RPMI7951 (cell line): ENCODE results near the gene PDGFC. TPM values are rescaled to one million over a fixed set of nuclear protein-coding genes. Genes with fewer than 3 reads are reported as not detected.

Source experiments
- DNase-seq: peaks from one replicate; pipeline ENCODE4 v3.0.0-alpha.2; 2012; ENCODE audit warnings: low read depth
- total RNA-seq: library from RNA; depleted of rRNA; stranded (reverse); fragments of >200 nt; shearing (Covaris generic); gene quantifications from 2 replicates; pipeline ENCODE4 v1.2.3, GENCODE V29; 2014

The PDGFC gene
- total RNA-seq, 1 experiment from 2014 or later = 58.9 TPM

DNA sequence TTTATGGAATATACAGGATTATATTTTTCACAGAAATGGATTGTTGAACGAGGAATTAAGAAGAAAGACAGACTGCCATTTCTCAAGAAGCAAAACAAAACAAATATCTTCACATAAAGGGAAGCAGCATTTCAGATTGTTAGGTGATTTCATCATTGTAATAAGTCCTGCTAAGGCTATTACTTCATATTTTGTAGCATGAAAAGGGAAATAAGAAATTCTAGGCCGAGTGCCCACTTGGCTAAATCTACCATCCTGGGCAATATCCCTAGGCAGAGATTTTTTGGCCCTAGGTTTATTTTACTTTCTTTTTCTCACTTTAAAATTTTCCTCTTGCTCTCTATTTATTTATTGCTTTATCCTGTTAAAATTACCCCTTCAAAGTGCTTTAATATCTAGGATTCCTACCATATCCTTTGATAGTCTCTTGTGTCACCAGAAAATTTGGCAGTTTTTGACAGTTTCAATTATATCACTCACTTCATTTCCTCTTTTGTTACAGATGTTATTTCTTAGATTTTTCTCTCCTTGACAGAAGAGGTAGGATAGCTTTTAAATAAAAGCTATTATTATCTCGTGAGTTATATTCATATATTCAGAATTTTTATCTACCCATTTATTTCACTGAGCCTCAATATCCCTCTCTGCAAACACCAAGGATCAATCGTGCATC is 142.3 kb downstream of the PDGFC start:
- DNase-seq = peak; percentile 36

DNA sequence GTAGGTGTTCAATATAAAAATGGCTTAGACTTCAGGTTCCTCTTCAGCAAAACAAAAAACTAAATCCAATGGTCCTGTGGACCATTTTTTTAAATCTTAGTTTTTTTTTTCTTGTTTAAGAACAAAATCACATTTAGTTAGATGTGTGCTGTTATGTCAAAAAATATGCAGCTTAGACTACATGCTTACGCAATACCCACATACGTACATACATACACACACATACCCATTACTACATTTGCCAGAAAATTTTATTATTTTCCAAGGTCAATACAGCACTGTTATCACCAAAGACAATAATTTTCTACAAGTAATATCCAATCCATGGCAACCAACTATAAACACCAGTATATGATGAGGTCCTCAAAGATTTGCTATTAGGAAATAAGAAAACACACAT is 144.1 kb downstream of the PDGFC start:
- DNase-seq = no peak

- no peak for DNase-seq
Measured at GRCh38 chr4:156825074-156825473, 146.5 kb downstream of the PDGFC start.

DNA sequence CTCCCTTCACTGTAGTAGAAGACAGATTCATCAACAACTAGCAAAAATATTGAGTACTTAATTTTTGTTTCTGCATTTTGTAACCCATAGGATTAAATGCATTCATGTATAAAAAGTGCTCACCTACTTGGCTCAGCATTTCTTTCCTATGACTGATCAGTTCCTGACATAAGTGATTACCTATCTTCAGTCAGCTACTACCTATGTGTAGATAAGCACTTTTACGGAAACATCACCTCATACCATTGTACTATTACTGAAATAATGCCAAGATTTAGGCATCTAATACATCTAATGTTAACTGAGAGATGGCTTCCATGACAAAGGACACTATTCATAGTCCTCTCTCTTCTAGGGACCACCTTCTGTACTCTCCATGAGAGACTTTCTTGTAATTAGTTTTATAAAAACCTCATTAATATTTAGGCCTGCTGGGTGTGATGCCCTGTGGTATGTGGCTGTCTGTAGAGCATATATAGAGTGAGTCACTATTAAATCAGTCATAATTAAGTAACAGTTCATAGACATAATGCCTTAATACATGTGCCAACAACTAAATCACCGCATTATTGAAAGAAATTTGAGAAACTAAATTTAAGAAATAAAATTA is 147.0 kb downstream of the PDGFC start:
- no peak for DNase-seq

DNA sequence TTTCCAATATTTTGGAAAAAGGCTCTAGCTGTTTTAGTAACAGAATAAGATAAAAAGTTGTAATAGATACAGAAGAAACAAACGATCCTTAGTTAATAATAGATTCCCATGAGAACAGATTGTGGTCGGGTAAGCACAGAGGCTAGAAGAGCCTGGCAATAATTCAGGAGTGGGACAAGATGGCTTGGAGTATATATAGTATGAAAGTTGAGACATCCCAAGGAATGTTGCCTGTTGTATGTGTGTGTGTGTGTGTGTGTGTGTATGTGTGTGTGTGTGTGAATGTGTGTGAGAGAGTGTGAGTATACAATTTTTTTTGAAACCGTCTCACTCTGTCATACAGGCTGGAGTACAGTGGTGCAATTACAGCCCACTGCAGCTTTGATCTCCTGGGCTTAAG is 150.7 kb downstream of the PDGFC start:
- DNase-seq = no peak

DNA sequence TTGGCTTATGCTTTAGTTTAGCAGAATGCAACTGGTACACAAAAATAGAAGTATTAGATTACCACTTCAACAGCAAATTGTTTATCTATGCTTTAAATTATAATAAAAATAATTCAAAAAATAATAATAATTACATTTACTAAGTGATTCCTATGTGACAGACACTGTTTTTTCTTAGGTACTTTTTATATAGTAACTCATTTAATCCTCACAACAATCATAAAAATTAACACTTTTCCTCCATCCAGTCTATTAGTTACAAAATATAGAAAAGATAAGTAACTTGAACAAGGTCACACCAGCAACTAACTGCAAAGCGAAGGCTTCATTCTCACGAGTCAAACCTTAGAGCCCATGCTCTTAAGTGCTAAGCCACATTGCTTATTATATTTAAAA is 155.2 kb downstream of the PDGFC start:
- no peak for DNase-seq

DNA sequence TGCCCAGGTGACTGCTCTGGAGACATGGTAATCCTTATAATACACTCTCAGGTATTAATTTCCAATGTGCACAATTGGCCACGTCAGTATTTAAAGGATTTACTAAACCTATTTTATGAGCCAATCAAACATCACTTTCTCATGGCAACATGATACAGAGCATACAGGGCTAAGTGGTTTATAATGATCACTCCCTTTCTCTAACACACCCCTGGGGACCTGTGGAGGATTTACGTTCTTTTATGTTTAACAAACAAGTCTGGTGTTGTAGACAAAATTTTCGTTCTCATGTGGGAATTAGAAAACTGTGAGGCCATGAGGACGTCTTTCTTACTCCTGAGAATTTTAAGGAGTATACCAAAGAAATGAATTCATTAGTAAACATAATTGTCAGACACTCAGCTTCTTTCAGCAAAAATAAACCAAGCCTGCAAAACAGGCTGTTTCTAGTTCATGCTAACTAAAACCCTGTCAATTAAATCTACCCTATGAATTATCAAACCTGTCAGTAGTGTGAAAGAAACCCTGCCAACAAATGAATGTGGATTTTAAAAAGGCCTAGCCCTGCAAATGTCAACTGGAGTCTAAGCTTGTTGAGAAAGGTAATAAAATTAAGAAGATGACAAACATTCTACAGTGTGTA is 155.8 kb downstream of the PDGFC start:
- DNase-seq = no peak

DNA sequence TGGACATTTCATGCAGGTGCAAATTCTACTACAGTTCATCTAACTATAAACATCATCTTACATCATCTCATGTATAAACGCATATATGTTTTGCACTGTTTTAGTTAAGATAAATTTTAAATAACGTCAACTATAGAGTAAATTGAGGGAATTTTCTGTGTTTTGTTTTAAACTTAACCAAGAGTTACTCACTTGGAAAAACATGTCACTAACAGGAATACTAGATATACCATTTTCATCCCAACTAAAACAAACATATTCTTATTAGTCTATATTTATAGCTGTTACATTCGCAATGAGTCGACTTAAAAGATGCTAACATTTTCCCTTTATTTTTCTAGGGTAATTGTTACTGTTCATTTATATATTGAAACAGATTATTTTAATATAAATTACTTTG is 159.6 kb downstream of the PDGFC start:
- DNase-seq = no peak

DNA sequence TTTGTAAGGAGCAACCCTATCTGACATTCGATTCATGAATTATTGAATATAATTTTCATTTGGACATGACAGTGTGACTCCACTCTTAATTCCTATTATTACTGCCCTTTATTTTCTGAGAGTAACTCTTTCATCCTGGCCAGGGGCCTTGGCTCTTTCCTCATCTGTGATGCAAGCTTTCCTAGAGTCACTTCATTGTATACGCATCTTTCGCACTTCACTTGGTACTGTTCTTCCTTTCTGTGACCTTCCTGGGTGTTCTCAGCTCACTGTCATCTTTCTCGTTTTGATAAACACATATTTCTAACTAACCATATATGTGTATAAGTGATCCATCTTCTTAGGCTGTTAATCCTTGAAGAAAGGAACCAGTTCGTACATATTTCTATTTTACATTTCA is 160.3 kb downstream of the PDGFC start:
- DNase-seq = no peak

DNA sequence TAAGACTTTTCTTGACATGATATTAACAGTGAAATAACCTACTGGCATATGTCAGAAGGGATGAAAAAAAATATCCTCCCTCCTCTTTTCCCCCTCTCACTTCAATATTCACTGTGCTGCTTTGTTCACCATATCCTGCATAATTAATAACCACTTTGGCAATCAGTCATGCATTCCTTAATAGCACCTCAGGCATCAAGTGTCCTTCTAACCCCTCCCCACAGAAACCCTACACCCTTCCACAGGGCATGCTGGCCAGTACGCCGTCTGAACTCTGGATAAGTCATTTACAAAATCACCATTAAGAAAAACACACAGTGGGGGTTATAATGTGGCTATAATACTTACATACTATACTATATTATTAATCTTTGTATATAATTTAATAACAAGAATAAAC is 165.9 kb downstream of the PDGFC start:
- peak; percentile 47 for DNase-seq

- DNase-seq = no peak
Measured at GRCh38 chr4:156803056-156803455, 168.5 kb downstream of the PDGFC start.

DNA sequence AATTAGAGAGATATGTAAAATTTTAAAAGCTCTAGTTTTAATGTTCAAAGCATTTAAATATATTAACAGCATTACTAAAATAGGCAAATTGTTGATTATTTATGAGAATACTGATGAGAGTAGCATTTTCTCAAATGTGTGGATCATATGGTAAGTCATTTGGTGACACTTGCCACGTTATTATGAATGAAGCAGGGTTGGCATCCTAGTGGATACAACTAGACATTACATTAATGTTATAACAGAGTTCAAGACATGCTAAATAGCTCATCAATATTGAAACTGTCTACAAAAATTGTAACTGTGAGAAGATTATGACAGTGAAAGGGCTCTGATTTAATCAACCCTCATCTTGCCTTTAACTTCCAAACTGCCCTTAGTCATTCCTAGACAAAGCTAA is 171.1 kb downstream of the PDGFC start:
- DNase-seq = no peak

- peak; percentile 57 for DNase-seq
Measured at GRCh38 chr4:156799121-156799589, 172.4 kb downstream of the PDGFC start.

DNA sequence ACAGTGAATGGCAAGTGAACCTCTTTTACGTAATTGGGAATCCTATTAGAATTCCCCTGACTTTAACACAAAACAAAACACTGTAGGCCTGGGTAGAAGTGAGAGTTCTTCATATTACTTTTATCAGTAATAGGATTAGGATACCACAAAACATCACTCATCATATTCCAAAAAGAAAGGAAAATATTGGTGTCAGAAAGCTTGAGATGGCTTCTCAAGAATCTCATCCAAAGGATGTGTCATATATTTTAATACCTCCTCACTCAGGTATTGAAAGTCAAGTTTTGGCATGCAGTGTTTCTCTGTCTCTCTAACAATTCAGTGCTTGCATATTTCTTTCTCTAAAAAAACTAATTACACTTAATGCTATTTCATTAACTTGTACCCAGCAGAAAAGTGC is 173.2 kb downstream of the PDGFC start:
- DNase-seq = no peak

- no peak for DNase-seq
Measured at GRCh38 chr4:156797206-156797605, 174.4 kb downstream of the PDGFC start.

- DNase-seq = no peak
Measured at GRCh38 chr4:156795727-156796126, 175.9 kb downstream of the PDGFC start.

DNA sequence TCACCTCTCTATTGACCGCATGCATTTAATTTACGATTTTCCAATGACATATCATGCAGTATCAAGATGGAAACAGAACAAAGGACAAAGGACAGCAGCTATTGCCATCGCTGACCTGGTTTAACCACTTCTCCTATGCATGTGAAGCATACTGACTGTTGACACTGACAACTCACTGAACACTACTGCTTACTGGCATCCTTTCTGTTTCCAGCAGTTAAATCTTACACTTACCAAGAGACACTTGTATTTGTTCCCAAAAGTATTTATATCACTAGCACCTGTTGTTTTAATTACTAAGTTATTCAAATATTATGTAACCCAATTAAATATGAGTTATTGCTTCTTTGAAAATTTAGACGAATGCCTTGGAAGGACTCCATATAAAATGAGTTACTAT is 176.7 kb downstream of the PDGFC start:
- DNase-seq = no peak

DNA sequence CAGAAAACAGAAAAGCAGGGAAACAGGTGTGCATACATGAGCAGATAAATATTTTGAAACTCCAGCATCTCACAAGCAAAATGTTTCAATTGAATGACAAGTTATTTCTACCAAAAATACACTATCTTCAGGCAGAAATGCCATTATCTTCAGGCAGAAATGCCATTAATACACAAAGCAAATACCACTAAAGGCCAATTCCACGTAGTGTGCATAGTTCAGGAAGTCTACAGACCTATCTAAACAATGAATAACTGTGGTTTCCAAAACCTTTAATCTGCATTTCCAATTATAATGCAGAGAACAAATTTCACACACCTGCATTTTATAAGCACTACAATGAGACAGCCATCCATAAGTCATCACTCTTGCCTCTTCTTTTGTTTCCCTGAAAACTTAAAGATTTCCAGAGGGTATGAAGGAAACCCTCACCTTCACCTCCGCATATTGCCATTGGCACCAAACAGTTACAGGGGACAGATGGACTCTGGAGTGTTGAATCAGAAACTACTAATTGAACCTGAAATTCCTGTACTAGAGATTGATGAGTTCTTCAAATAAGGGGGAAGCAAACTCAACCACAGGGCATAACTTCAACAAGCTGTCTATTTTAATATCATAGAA is 179.0 kb downstream of the PDGFC start:
- DNase-seq = peak; percentile 15

DNA sequence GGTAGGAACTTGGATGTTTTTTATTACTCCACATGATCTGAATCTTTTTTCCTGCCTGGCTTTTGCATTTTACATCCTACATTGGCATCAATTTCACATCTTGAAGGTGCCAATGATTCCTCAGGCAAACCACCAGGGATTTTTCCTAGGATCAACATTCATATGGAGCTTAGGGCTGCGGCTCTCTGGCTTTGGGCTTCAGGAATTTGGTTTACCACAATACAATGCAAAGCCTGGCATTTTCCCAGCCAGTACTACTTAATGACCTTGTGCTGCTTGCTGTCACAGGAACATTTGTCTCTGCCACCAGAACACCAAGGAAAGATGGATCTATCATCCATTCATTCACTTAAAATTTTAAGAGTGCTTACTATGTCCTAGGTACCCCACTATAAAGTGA is 180.7 kb downstream of the PDGFC start:
- peak; percentile 93 for DNase-seq

GRCh38 chr4:156788782-156789181 is 182.8 kb downstream of the PDGFC start:
- no peak for DNase-seq

GRCh38 chr4:156786713-156787112 is 184.9 kb downstream of the PDGFC start:
- no peak for DNase-seq

GRCh38 chr4:156784970-156785369 is 186.6 kb downstream of the PDGFC start:
- DNase-seq = no peak

DNA sequence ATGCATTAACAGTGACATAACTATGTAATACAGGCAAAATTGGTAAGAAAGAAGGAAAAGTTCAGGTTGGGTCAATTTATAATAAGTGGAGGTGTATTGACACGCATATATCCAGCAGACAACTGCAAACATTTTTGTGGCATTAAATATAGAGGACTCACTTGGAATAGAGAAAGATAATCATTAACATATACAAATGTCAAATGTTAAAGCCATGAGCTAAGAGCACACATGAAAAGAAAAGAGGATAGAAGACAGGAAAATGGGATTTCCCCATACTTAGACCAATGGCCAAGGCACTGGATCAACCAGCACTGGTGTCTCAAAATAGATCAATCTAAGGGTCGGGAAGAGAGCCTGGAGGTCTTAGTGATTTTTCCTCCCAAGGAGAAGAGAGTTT is 187.6 kb downstream of the PDGFC start:
- DNase-seq = no peak
